ENCODE measurements around the gene PCP4. TPM values are rescaled to one million over a fixed set of nuclear protein-coding genes. Genes with fewer than 3 reads are reported as not detected.

The PCP4 gene
- total and polyA plus RNA-seq, 9 of the 15 experiments (the other 6 are each of a cell fraction or from before 2014, with no cell fraction given): not detected

GRCh38 chr21:39971956-39972355, 104.7 kb downstream of the PCP4 start:
- DNase-seq (ENCODE audit: extremely low read depth in 1 of 4, low spot score in 3 of 4) (no peak), FAIRE-seq (no peak), ATAC-seq (no peak)
- TF ChIP-seq ETV1 (tag; conservative IDR thresholded peaks at IDR 0.05; ENCODE audit: low read depth) (no peak), TAF9B (IDR thresholded peaks at IDR 0.05; ENCODE audit: partially characterized antibody) (no peak), NFATC3 (IDR thresholded peaks at IDR 0.05) (no peak), SP2 (IDR thresholded peaks at IDR 0.05; ENCODE audit: extremely low read depth, low read depth, low read length, poor library complexity, severe bottlenecking) (no peak), FOXP1 (CRISPR knock-in tag; IDR thresholded peaks at IDR 0.05) (no peak), ARID3A (IDR thresholded peaks at IDR 0.05; ENCODE audit: borderline replicate concordance, low read depth, low read length) (no peak)
- CTCF ChIA-PET (ENCODE audit: low intra/inter-chr PET ratio): no interaction called here
- in situ Hi-C loops (cut with MboI) (no loop called here), intact Hi-C loops (cut with micrococcal nuclease) (no loop called here)
- H4K20me1 ChIP-seq (replicated peaks; ENCODE audit: control insufficient read depth, insufficient read depth, low read length): no peaks in the 10 kb centered on the region
- POLR2A ChIA-PET: no interaction called here
- no peak overlapping the region for H3K27ac ChIP-seq (ENCODE audit: extremely low read depth, low read depth, low read length)
- no peaks in the 10 kb centered on the region for H3K27me3 ChIP-seq (ENCODE audit: control insufficient read depth in 2 of 2, insufficient read depth in 2 of 2, low read length in 2 of 2)
- no peak overlapping the region for H2AFZ ChIP-seq (ENCODE audit: low read depth, low read length)
- H3K9me1 ChIP-seq (ENCODE audit: control insufficient read depth, insufficient read depth, low read length): no peaks in the 10 kb centered on the region
- WGBS (ENCODE audit: insufficient coverage, low coverage, missing lambda C conversion rate): 0% methylated on average over 2 of the region's 2 CpGs
- H3K9me3 ChIP-seq (replicated peaks; ENCODE audit: control insufficient read depth, insufficient read depth, low read depth, low read length): no peaks in the 10 kb centered on the region
- no peak overlapping the region for H3K4me2 ChIP-seq (ENCODE audit: insufficient read depth, low read length)
- H3K9ac ChIP-seq (ENCODE audit: insufficient read depth in 1 of 2, low read depth in 2 of 2, low read length in 2 of 2): no peak overlapping the region
- no TSS peak for BruUV-seq (replicated peaks)
- no peaks in the 10 kb centered on the region for H3K4me1 ChIP-seq (replicated peaks in 1 of 2; ENCODE audit: control insufficient read depth in 2 of 2, insufficient read depth in 2 of 2, low read length in 2 of 2)
- H3K36me3 ChIP-seq (ENCODE audit: control insufficient read depth, insufficient read depth, low read length): no peaks in the 10 kb centered on the region
- no peak overlapping the region for H3K4me3 ChIP-seq
- H3K79me2 ChIP-seq (ENCODE audit: control insufficient read depth, insufficient read depth, low read length): no peaks in the 10 kb centered on the region

Measured in K562 (cell line).